Measurements from ENCODE around the gene PILRB. TPM values are rescaled to one million over a fixed set of nuclear protein-coding genes. Genes with fewer than 3 reads are reported as not detected.

The PILRB gene
- total RNA-seq, 1 experiment from 2014 or later, result 50.1 TPM

DNA sequence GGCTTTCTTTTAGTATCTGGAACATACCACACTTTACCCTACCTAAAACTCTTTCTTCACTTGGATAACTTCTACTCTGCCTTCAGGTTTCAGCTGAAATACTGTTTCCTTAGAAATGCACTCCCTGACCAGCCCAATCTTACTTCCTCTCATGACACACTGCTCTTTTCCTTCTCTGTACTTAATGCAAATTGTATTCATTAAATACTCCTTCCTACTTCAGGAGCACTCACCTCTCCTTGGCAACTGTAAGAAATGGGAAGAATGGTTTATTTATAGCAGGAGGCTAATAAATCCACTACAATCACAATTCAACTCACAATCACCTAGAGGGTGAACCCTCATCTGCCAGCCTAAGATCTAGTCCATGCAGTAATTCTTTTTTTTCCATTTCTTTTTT lies 55.4 kb downstream of the PILRB start:
- H2BK12ac ChIP-seq (ENCODE audit: insufficient read length, low read depth, low read length), result no peak overlapping the region
- no peaks in the 10 kb centered on the region for H3K79me1 ChIP-seq (ENCODE audit: insufficient read depth, low read depth, low read length, poor library complexity, severe bottlenecking)
- H4K20me1 ChIP-seq (ENCODE audit: control insufficient read depth, insufficient read depth, insufficient read length), result no peaks in the 10 kb centered on the region
- no peaks in the 10 kb centered on the region for H3K4me1 Mint-ChIP-seq
- DNase-seq, result no peak
- H3K18ac ChIP-seq (ENCODE audit: insufficient read length, low read depth, low read length), result no peak overlapping the region
- no peaks in the 10 kb centered on the region for H3K36me3 Mint-ChIP-seq (ENCODE audit: insufficient read depth in 1 of 3, low read depth in 3 of 3)
- H3K79me2 ChIP-seq (ENCODE audit: insufficient read depth, low read length), result no peaks in the 10 kb centered on the region
- no peak overlapping the region for H4K5ac ChIP-seq (ENCODE audit: insufficient read length, low read depth, low read length)
- no peaks in the 10 kb centered on the region for H3K9me3 ChIP-seq (ENCODE audit: control insufficient read depth, low read depth, low read length)
- no peaks in the 10 kb centered on the region for H3K9me3 Mint-ChIP-seq
- no peak overlapping the region for H3K56ac ChIP-seq (ENCODE audit: insufficient read length, low read depth, low read length)
- no peak overlapping the region for H3T11ph ChIP-seq (ENCODE audit: low read length)
- H4K8ac ChIP-seq (replicated peaks; ENCODE audit: insufficient read length, low read depth, low read length), result no peak overlapping the region
- H2BK15ac ChIP-seq (ENCODE audit: low read depth, low read length), result no peak overlapping the region
- no peak overlapping the region for H3K9ac ChIP-seq (ENCODE audit: extremely low read depth, insufficient read length, low read length)
- H3K23ac ChIP-seq (ENCODE audit: insufficient read length, low read depth, low read length), result no peak overlapping the region
- no peak overlapping the region for H3K4me3 Mint-ChIP-seq
- no peak overlapping the region for H3K4ac ChIP-seq (ENCODE audit: low read depth, low read length)
- no peak overlapping the region for H3K27ac ChIP-seq (ENCODE audit: insufficient read length, low read depth, low read length)
- H2AK5ac ChIP-seq (ENCODE audit: insufficient read length, low read length), result no peak overlapping the region
- H3K27ac Mint-ChIP-seq, result no peak overlapping the region; a peak in 1 of 7 replicates
- H3K14ac ChIP-seq (ENCODE audit: insufficient read depth, low read length), result no peak overlapping the region
- H3K4me2 ChIP-seq (ENCODE audit: insufficient read depth, insufficient read length, low read length), result no peak overlapping the region
- H2BK20ac ChIP-seq (ENCODE audit: low read depth, low read length, poor library complexity, severe bottlenecking), result no peak overlapping the region
- H2AFZ ChIP-seq (ENCODE audit: low read length), result no peak overlapping the region
- TF ChIP-seq, protein P1, sequence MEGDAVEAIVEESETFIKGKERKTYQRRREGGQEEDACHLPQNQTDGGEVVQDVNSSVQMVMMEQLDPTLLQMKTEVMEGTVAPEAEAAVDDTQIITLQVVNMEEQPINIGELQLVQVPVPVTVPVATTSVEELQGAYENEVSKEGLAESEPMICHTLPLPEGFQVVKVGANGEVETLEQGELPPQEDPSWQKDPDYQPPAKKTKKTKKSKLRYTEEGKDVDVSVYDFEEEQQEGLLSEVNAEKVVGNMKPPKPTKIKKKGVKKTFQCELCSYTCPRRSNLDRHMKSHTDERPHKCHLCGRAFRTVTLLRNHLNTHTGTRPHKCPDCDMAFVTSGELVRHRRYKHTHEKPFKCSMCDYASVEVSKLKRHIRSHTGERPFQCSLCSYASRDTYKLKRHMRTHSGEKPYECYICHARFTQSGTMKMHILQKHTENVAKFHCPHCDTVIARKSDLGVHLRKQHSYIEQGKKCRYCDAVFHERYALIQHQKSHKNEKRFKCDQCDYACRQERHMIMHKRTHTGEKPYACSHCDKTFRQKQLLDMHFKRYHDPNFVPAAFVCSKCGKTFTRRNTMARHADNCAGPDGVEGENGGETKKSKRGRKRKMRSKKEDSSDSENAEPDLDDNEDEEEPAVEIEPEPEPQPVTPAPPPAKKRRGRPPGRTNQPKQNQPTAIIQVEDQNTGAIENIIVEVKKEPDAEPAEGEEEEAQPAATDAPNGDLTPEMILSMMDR (conservative IDR thresholded peaks at IDR 0.05), result no peak
- no peak overlapping the region for H2BK120ac ChIP-seq (ENCODE audit: low read depth, low read length, poor library complexity, severe bottlenecking)
- H3K4me1 ChIP-seq (ENCODE audit: insufficient read depth, low read length), result no peaks in the 10 kb centered on the region
- no peaks in the 10 kb centered on the region for H3K27me3 ChIP-seq (ENCODE audit: insufficient read depth, low read length)
- no peak overlapping the region for H4K91ac ChIP-seq (ENCODE audit: insufficient read length, low read depth, low read length)
- H3K27me3 Mint-ChIP-seq (ENCODE audit: low read depth), result peaks cover 3% of the 10 kb centered on the region; the same call in 1 of the 2 replicates
- no peak overlapping the region for H2BK5ac ChIP-seq (ENCODE audit: insufficient read length, low read length)
- no peaks in the 10 kb centered on the region for H3K23me2 ChIP-seq (ENCODE audit: insufficient read length, low read depth, low read length, poor library complexity, severe bottlenecking)

Data from H9 (cell line).